K562 (cell line): ENCODE results near the gene P3H4. TPM values are rescaled to one million over a fixed set of nuclear protein-coding genes. Genes with fewer than 3 reads are reported as not detected.

Source experiments
- BCLAF1 ChIP-seq, 2 experiments: fragments of 450-650 bp in 1 of 2; IDR thresholded peaks; 2 replicates each; pipeline ENCODE4 v1.6.1; 2011 to 2017; ENCODE audit warnings: low read depth in 2 of 2, antibody characterized with exemption in 1 of 2, borderline replicate concordance in 1 of 2, low read length in 1 of 2, mild to moderate bottlenecking in 1 of 2, mixed read lengths in 1 of 2; ENCODE audit not compliant: control insufficient read depth in 1 of 2
- CGGBP1 ChIP-seq: fragments of 250-450 bp; sonication (Bioruptor Pico); IDR thresholded peaks from 2 replicates; pipeline ENCODE4 v1.9.0; 2021; ENCODE audit warnings: mild to moderate bottlenecking
- ESRRB ChIP-seq: fragments of 250-450 bp; sonication (Bioruptor Pico); IDR thresholded peaks from 2 replicates; pipeline ENCODE4 v1.5.0; 2020; ENCODE audit warnings: mild to moderate bottlenecking, moderate library complexity, borderline replicate concordance
- ETS1 ChIP-seq: conservative IDR thresholded peaks from 2 replicates; pipeline ENCODE4 v1.6.1; 2011; ENCODE audit warnings: low read depth, mild to moderate bottlenecking, low read length; ENCODE audit not compliant: control insufficient read depth
- EWSR1 ChIP-seq: fragments of 450-650 bp; IDR thresholded peaks from 2 replicates; pipeline ENCODE4 v1.6.1; 2018; ENCODE audit warnings: borderline replicate concordance, mild to moderate bottlenecking, low read depth, moderate library complexity; ENCODE audit not compliant: partially characterized antibody
- HDAC8 ChIP-seq: fragments of 450-650 bp; IDR thresholded peaks from 2 replicates; pipeline ENCODE4 v1.6.1; 2016; ENCODE audit warnings: mild to moderate bottlenecking, missing genetic modification characterization, moderate library complexity, missing compliant biosample characterization
- MCM7 ChIP-seq, 2 experiments: fragments of 450-650 bp; IDR thresholded peaks; 2 replicates each; pipeline ENCODE4 v1.6.1; 2016 to 2018
- RBBP5 ChIP-seq: fragments of 200-600 bp; sonication (generic); IDR thresholded peaks from 2 replicates; pipeline ENCODE4 v1.6.1; 2012; ENCODE audit warnings: borderline replicate concordance, mild to moderate bottlenecking, low read length, control low read depth, inconsistent platforms; ENCODE audit not compliant: insufficient read depth, poor library complexity, severe bottlenecking
- SLC30A9 ChIP-seq: fragments of 250-450 bp; sonication (Bioruptor Pico); IDR thresholded peaks from 2 replicates; pipeline ENCODE4 v1.8.0; 2022; ENCODE audit warnings: mild to moderate bottlenecking, moderate library complexity
- SRSF1 ChIP-seq: fragments of 200-400 bp; formaldehyde crosslinking; IDR thresholded peaks from 2 replicates; pipeline ENCODE4 v1.6.1; 2017; ENCODE audit warnings: mild to moderate bottlenecking, low read depth, low read length, moderate library complexity
- ZBTB5 ChIP-seq: fragments of 450-650 bp; IDR thresholded peaks from 2 replicates; pipeline ENCODE4 v1.6.1; 2017; ENCODE audit warnings: antibody characterized with exemption
- ZBTB7A ChIP-seq: IDR thresholded peaks from 2 replicates; pipeline ENCODE4 v1.6.1; 2011; ENCODE audit warnings: low read depth, mild to moderate bottlenecking, low read length, moderate library complexity, borderline replicate concordance; ENCODE audit not compliant: control insufficient read depth
- ZNF436 ChIP-seq: fragments of 250-450, 450-650 bp; sonication (Bioruptor Pico); formaldehyde crosslinking; IDR thresholded peaks from 2 replicates; pipeline ENCODE4 v1.7.0; 2020; ENCODE audit warnings: mild to moderate bottlenecking
- ZNF445 ChIP-seq: fragments of 250-450 bp; sonication (Bioruptor Pico); IDR thresholded peaks from 2 replicates; pipeline ENCODE4 v1.4.0; 2020; ENCODE audit warnings: low read depth, mild to moderate bottlenecking, moderate library complexity
- ZNF589 ChIP-seq: fragments of 200-800 bp; sonication (Bioruptor generic); IDR thresholded peaks from 2 replicates; pipeline ENCODE4 v1.6.1; 2016; ENCODE audit warnings: low read depth, missing genetic modification characterization, missing compliant biosample characterization
- ZNF639 ChIP-seq, 2 experiments: fragments of 200-800 bp in 1 of 2; sonication (Bioruptor generic) in 1 of 2; sonication (generic) in 1 of 2; formaldehyde crosslinking in 1 of 2; IDR thresholded peaks in 1 of 2; conservative IDR thresholded peaks in 1 of 2; 2 replicates each; pipeline versions ENCODE4 v1.5.0 to v1.6.1; 2016 to 2020; ENCODE audit warnings: missing compliant biosample characterization in 1 of 2, missing genetic modification characterization in 1 of 2, missing genetic modification reagents in 1 of 2
- polyA plus RNA-seq, 8 experiments: library from polyadenylated mRNA; depleted of rRNA in 4 of 8; stranded (reverse) in 5 of 8; unstranded in 3 of 8; fragments of >200 nt; fragmentation: Nextera tagmentation in 2 of 8; fragmentation: Illumina TruSeq in 1 of 8; extraction: Ambion mirVana in 2 of 8; extraction: Trizol in 1 of 8; gene quantifications; 2 replicates each; pipeline versions ENCODE4 v1.2.1 to v1.2.3, GENCODE V29; 2011 to 2014; ENCODE audit warnings: inconsistent platforms in 1 of 8, missing spikeins in 1 of 8
- total RNA-seq, 7 experiments: library from RNA; depleted of rRNA in 6 of 7; stranded (reverse); fragments of >200 nt in 6 of 7; fragmentation: Illumina TruSeq in 2 of 7; extraction: Trizol in 2 of 7; gene quantifications; 2 replicates each; pipeline versions ENCODE4 v1.2.1 to v1.2.3, GENCODE V29; 2011 to 2021; ENCODE audit warnings: low replicate concordance in 1 of 7

The P3H4 gene
- total and polyA plus RNA-seq, 9 of the 15 experiments (the other 6 are each of a cell fraction or from before 2014, with no cell fraction given) = 0.10 to 3.7 (median 1.0) TPM

GRCh38 chr17:41786227-41787020 is 25.3 kb downstream of the P3H4 start, which contains the start of gene JUP (continued):
- TF ChIP-seq CGGBP1 (no peak), SRSF1 (no peak), ZBTB5 (no peak), ZNF639 (CRISPR knock-in tag; conservative IDR thresholded peaks at IDR 0.05 in 1 of 2, IDR thresholded peaks at IDR 0.05 in 1 of 2) (peak in 1 of 2 experiments; percentile 66; a peak in 1 of 4 replicates), ZNF436 (CRISPR knock-in tag) (no peak), ZNF445 (no peak), MCM7 (IDR thresholded peaks at IDR 0.05) (no peak), ZBTB7A (peak; percentile 98), RBBP5 (no peak), ZNF589 (CRISPR knock-in tag) (no peak), BCLAF1 (IDR thresholded peaks at IDR 0.05; ENCODE audit: borderline replicate concordance in 1 of 2, control insufficient read depth in 1 of 2, low read depth in 2 of 2, low read length in 1 of 2) (no peak), SLC30A9 (no peak), HDAC8 (no peak), ESRRB (no peak), EWSR1 (no peak), ETS1 (peak; percentile 55)
